Activated naive CD4-positive, alpha-beta T cell treated with anti-CD3 and anti-CD28 coated beads, Interleukin-2, amount 10 ng/mL, durations not matched to agents 7 days and 5 days (primary cell): ENCODE measurements around the gene NCOA5.

Source experiments
- CTCF ChIA-PET: fragments of 350-600 bp; sonication (Branson Sonifier 250); formaldehyde crosslinking; loops from one replicate; lab custom pipeline; 2021; ENCODE audit warnings: antibody characterized with exemption; lab: Charles Lee
- DNase-seq: peaks from one replicate; pipeline ENCODE4 v3.0.0-alpha.2; 2020
- H3K27ac Mint-ChIP-seq: one replicate; pipeline ENCODE4 v1.8.0; 2021; ENCODE audit warnings: mild to moderate bottlenecking, moderate library complexity, mixed read lengths
- H3K27me3 Mint-ChIP-seq: one replicate; pipeline ENCODE4 v1.8.0; 2021; ENCODE audit warnings: mild to moderate bottlenecking, mixed read lengths
- H3K36me3 Mint-ChIP-seq: one replicate; pipeline ENCODE4 v1.8.0; 2021; ENCODE audit warnings: mixed read lengths
- H3K4me1 Mint-ChIP-seq: one replicate; pipeline ENCODE4 v1.8.0; 2021; ENCODE audit warnings: mixed read lengths
- H3K4me3 Mint-ChIP-seq: one replicate; pipeline ENCODE4 v1.8.0; 2021; ENCODE audit warnings: mild to moderate bottlenecking, moderate library complexity, mixed read lengths
- H3K9me3 Mint-ChIP-seq: one replicate; pipeline ENCODE4 v1.8.0; 2021; ENCODE audit warnings: mixed read lengths

The NCOA5 gene

DNA sequence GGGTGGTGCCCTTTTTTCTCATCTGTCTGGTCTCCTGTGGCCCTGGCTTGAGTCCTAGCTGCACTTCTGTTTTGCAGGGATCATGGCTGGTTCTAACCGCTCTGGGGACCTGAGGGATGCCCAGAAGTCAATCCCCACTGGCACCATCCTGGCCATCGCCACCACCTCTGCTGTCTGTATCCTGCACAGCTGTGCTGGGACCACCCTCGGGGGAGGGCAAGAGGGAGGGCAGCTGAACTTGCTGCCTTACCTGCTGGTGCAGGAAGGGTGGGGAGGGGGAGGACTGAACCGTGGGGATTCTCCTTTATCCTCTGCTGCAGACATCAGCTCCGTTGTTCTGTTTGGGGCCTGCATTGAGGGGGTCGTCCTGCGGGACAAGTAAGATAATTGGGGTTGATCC lies 46.2 kb downstream of the NCOA5 start:
- peaks cover 35% of the 10 kb centered on the region for H3K27me3 Mint-ChIP-seq
- no peaks in the 10 kb centered on the region for H3K36me3 Mint-ChIP-seq
- H3K4me1 Mint-ChIP-seq, result no peaks in the 10 kb centered on the region
- CTCF ChIA-PET, result no interaction called here
- no peak overlapping the region for H3K4me3 Mint-ChIP-seq
- H3K27ac Mint-ChIP-seq, result no peak overlapping the region
- no peak for DNase-seq
- no peaks in the 10 kb centered on the region for H3K9me3 Mint-ChIP-seq

- Mint-ChIP-seq H3K9me3 (no peaks in the 10 kb centered on the region), H3K4me3 (no peak overlapping the region), H3K36me3 (no peaks in the 10 kb centered on the region), H3K27me3 (peaks cover 37% of the 10 kb centered on the region), H3K27ac (no peak overlapping the region), H3K4me1 (no peaks in the 10 kb centered on the region)
- CTCF ChIA-PET, result interaction anchor here (0.6 kb wide), 1 partner anchor 416 kb away, joined by 3 read pairs; no protein-coding TSS in a partner anchor
- DNase-seq, result peak; percentile 77
Observed at GRCh38 chr20:46040902-46041535, 48.7 kb downstream of the NCOA5 start.

GRCh38 chr20:46037036-46037435 lies 52.7 kb downstream of the NCOA5 start:
- DNase-seq, result no peak
- Mint-ChIP-seq H3K27me3 (peaks cover 61% of the 10 kb centered on the region), H3K9me3 (no peaks in the 10 kb centered on the region), H3K27ac (no peak overlapping the region), H3K4me1 (no peaks in the 10 kb centered on the region), H3K36me3 (no peaks in the 10 kb centered on the region), H3K4me3 (no peak overlapping the region)
- CTCF ChIA-PET, result interaction anchor here (0.7 kb wide), 1 partner anchor 9 kb away, joined by 3 read pairs; no protein-coding TSS in a partner anchor

GRCh38 chr20:46036370-46036769 lies 53.4 kb downstream of the NCOA5 start:
- H3K4me1 Mint-ChIP-seq, result no peaks in the 10 kb centered on the region
- H3K27ac Mint-ChIP-seq, result no peak overlapping the region
- DNase-seq, result no peak
- H3K36me3 Mint-ChIP-seq, result no peaks in the 10 kb centered on the region
- CTCF ChIA-PET, result interaction anchor here (0.7 to 1.2 kb wide), 2 partner anchors 8 to 23 kb away, joined by 3 read pairs; no protein-coding TSS in a partner anchor
- no peak overlapping the region for H3K4me3 Mint-ChIP-seq
- no peaks in the 10 kb centered on the region for H3K9me3 Mint-ChIP-seq
- peaks cover 68% of the 10 kb centered on the region for H3K27me3 Mint-ChIP-seq

- Mint-ChIP-seq H3K9me3 (no peaks in the 10 kb centered on the region), H3K27ac (no peak overlapping the region), H3K27me3 (peaks cover 68% of the 10 kb centered on the region), H3K36me3 (no peaks in the 10 kb centered on the region), H3K4me1 (no peaks in the 10 kb centered on the region), H3K4me3 (no peak overlapping the region)
- CTCF ChIA-PET, result interaction anchor here (1.2 kb wide), 1 partner anchor 23 kb away, joined by 3 read pairs; no protein-coding TSS in a partner anchor
- no peak for DNase-seq
Observed at GRCh38 chr20:46035713-46036112, 54.0 kb downstream of the NCOA5 start.

GRCh38 chr20:46035253-46035652 lies 54.5 kb downstream of the NCOA5 start:
- DNase-seq, result no peak
- CTCF ChIA-PET, result interaction anchor here (0.8 to 1.2 kb wide), 2 partner anchors 22 to 140 kb away, joined by 3 read pairs; no protein-coding TSS in a partner anchor
- H3K27ac Mint-ChIP-seq, result no peak overlapping the region
- no peaks in the 10 kb centered on the region for H3K9me3 Mint-ChIP-seq
- peaks cover 68% of the 10 kb centered on the region for H3K27me3 Mint-ChIP-seq
- H3K4me1 Mint-ChIP-seq, result no peaks in the 10 kb centered on the region
- H3K36me3 Mint-ChIP-seq, result no peaks in the 10 kb centered on the region
- no peak overlapping the region for H3K4me3 Mint-ChIP-seq

- no peaks in the 10 kb centered on the region for H3K36me3 Mint-ChIP-seq
- no peak for DNase-seq
- H3K9me3 Mint-ChIP-seq, result no peaks in the 10 kb centered on the region
- CTCF ChIA-PET, result no interaction called here
- peaks cover 80% of the 10 kb centered on the region for H3K27me3 Mint-ChIP-seq
- no peaks in the 10 kb centered on the region for H3K4me1 Mint-ChIP-seq
- H3K4me3 Mint-ChIP-seq, result no peak overlapping the region
- no peak overlapping the region for H3K27ac Mint-ChIP-seq
Observed at GRCh38 chr20:46034039-46034438, 55.7 kb downstream of the NCOA5 start.

DNA sequence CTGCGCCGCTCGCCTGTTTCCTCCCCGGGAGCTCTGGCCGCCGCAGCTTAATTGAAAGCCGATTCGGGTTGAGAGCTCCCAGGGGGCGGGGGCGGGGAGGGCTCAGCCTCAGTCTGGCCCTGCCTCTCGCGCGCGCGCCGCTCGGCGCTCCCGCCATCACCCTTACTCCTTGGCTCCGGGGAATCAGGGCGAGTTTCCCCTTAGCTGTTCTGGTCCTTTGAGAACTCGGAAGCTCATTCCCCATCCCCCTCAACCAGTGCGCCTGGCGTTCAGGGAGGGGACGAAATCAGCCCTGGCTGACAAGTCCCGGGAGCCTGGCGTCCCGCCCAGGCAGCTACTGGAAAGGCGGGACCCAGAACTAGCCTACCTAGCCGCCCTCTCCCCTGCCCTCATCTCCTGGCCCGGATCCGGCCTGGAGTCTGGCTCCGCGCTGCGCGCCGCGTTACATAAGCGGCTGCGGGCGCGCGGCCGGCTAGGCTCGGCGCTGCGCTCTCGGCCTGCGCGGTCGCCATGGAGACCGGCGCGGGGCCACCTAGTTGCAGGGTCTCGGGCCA lies 58.0 kb downstream of the NCOA5 start:
- no peaks in the 10 kb centered on the region for H3K4me1 Mint-ChIP-seq
- DNase-seq, result no peak
- peaks cover 95% of the 10 kb centered on the region for H3K27me3 Mint-ChIP-seq
- no peaks in the 10 kb centered on the region for H3K36me3 Mint-ChIP-seq
- no peak overlapping the region for H3K27ac Mint-ChIP-seq
- no peaks in the 10 kb centered on the region for H3K9me3 Mint-ChIP-seq
- CTCF ChIA-PET, result interaction anchor here (1.6 to 1.7 kb wide), 2 partner anchors 9 to 18 kb away, joined by 7 to 11 read pairs; no protein-coding TSS in a partner anchor
- no peak overlapping the region for H3K4me3 Mint-ChIP-seq

DNA sequence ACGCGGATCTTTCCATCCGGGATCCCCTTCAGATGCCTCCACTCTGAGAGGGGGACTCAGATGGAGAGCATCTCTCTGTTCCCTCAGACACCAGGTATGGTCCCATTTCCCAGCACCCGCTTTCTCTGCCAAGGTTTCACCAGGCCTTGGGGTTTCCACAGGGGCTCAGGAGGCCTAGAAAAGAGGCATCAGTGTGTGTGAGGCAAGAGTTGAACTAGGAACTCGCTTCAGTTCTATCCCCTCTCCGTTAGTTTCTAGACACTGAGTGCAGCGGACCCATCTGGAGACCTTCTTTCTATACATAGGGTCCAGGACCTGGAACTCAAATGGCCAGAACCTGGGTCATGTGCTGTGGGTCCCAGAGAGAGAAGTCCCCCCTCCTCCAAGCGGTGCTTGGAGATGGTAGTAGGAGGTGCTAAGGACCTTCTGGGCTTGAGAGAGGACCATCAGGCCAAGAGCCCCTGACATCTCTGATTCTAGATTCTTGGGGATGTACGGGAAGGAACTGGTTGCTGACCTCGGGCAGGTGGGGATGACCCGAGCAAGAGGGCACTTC lies 58.7 kb downstream of the NCOA5 start:
- H3K36me3 Mint-ChIP-seq, result no peaks in the 10 kb centered on the region
- no peaks in the 10 kb centered on the region for H3K4me1 Mint-ChIP-seq
- H3K9me3 Mint-ChIP-seq, result no peaks in the 10 kb centered on the region
- DNase-seq, result no peak
- H3K4me3 Mint-ChIP-seq, result no peak overlapping the region
- H3K27me3 Mint-ChIP-seq, result peaks cover 95% of the 10 kb centered on the region
- no peak overlapping the region for H3K27ac Mint-ChIP-seq
- CTCF ChIA-PET, result no interaction called here

GRCh38 chr20:46030284-46031013 lies 59.3 kb downstream of the NCOA5 start:
- Mint-ChIP-seq H3K4me1 (no peaks in the 10 kb centered on the region), H3K4me3 (no peak overlapping the region), H3K36me3 (no peaks in the 10 kb centered on the region), H3K27me3 (peaks cover 95% of the 10 kb centered on the region), H3K27ac (no peak overlapping the region), H3K9me3 (no peaks in the 10 kb centered on the region)
- DNase-seq, result no peak
- CTCF ChIA-PET, result no interaction called here

DNA sequence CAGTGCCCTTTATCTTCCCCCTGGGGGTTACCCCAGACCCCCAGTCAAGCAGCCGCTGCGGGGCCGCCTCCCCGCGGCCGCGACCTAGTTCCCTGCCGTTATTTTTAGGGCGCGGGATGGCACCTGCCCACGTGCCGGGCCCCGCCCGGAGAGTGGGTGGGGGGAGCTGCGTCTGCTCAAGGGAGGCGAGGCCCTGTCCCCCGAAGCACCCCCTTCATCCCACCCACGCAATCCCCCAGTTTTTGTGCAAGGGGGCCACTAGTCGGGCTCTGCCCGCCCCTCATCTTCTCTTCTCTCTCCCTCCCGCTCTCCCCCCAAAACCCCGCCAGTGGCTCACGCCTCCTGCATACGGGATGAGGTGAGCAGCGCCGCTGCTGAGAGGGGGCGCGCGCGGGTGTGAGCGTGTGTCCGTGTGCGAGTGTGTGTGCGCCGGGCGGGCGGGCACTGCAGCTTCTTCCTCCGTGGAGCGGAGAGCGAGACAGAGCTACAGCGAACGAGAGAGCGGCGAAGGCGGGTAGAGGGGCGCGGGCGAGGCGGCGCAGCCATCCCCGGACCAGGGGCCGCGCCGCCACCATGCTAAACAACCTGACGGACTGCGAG lies 60.9 kb downstream of the NCOA5 start, which contains the start of gene SLC12A5:
Gene SLC12A5, plus strand, starts transcription at position 444 of the 600 bp plus-strand sequence. Its CDS starts 130 bp downstream, at position 574.
- H3K9me3 Mint-ChIP-seq, result no peaks in the 10 kb centered on the region
- H3K27ac Mint-ChIP-seq, result no peak within 1 kb of the TSS
- H3K27me3 Mint-ChIP-seq, result peaks cover 94% of the 10 kb centered on the region
- CTCF ChIA-PET, result interaction anchor here (0.9 to 1.6 kb wide), 4 partner anchors 8 to 41 kb away, joined by 3 to 4 read pairs (median 3); no protein-coding TSS in a partner anchor
- no peak for DNase-seq
- no peak within 1 kb of the TSS for H3K4me3 Mint-ChIP-seq
- no peaks in the 10 kb centered on the region for H3K36me3 Mint-ChIP-seq
- no peaks in the 10 kb centered on the region for H3K4me1 Mint-ChIP-seq

DNA sequence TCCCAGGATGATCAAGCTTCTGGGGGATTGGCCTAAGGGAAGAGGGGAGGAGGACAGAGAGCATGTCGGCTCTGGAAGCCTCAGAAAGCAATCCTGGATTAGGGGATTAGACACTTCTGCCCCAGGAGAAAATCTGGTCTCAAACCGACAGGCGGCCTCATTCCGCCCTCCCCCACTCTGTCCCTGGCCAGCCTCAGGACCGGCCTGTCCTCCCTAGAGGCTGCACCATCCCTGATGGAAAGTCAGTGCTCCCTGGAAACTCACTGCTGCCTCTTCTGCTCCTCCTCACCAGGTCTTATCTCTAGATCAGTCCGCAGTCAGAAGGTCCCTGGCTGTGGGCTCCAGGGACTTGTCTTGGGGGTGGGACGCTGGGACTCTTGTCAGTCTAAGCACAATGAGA lies 61.7 kb downstream of the NCOA5 start:
- CTCF ChIA-PET, result interaction anchor here (1.6 kb wide), 1 partner anchor 8 kb away, joined by 3 read pairs; no protein-coding TSS in a partner anchor
- no peak for DNase-seq
- H3K4me3 Mint-ChIP-seq, result no peak overlapping the region
- H3K36me3 Mint-ChIP-seq, result no peaks in the 10 kb centered on the region
- H3K4me1 Mint-ChIP-seq, result peaks cover 7% of the 10 kb centered on the region
- no peaks in the 10 kb centered on the region for H3K9me3 Mint-ChIP-seq
- H3K27ac Mint-ChIP-seq, result no peak overlapping the region
- H3K27me3 Mint-ChIP-seq, result peaks cover 94% of the 10 kb centered on the region

- peak; percentile 65 for DNase-seq
- H3K4me1 Mint-ChIP-seq, result peaks cover 11% of the 10 kb centered on the region
- no peak overlapping the region for H3K27ac Mint-ChIP-seq
- no peaks in the 10 kb centered on the region for H3K36me3 Mint-ChIP-seq
- CTCF ChIA-PET, result interaction anchor here (0.9 to 1.6 kb wide), 3 partner anchors 9 to 64 kb away, joined by 3 to 8 read pairs (median 3); no protein-coding TSS in a partner anchor
- H3K9me3 Mint-ChIP-seq, result no peaks in the 10 kb centered on the region
- no peak overlapping the region for H3K4me3 Mint-ChIP-seq
- peaks cover 94% of the 10 kb centered on the region for H3K27me3 Mint-ChIP-seq
Observed at GRCh38 chr20:46027245-46027853, 62.4 kb downstream of the NCOA5 start.
